H1 (cell line): Measurements from ENCODE around the gene PEPD. TPM values are rescaled to one million over a fixed set of nuclear protein-coding genes. Genes with fewer than 3 reads are reported as not detected.

ENCODE experiments used
- CTCF ChIA-PET: fragments of 300-600 bp; sonication (Branson Sonifier 250); formaldehyde crosslinking; loops from one replicate; lab custom pipeline; 2021; ENCODE audit not compliant: partially characterized antibody; lab: Charles Lee
- POLR2A ChIA-PET: fragments of 300-600 bp; sonication (Branson Sonifier 250); formaldehyde crosslinking; loops from one replicate; lab custom pipeline; 2021; ENCODE audit warnings: inconsistent platforms; ENCODE audit not compliant: partially characterized antibody; lab: Charles Lee
- DNase-seq, 2 experiments: peaks; one replicate each; pipeline versions ENCODE4 v3.0.0 to v3.0.0-alpha.2; 2010 to 2022; ENCODE audit warnings: low spot score in 2 of 2, low read depth in 1 of 2, mixed read lengths in 1 of 2
- FAIRE-seq: peaks from 2 replicates; lab custom pipeline; 2011; peaks lifted over from hg19 to GRCh38; lab: Jason Lieb, UNC
- H2AFZ ChIP-seq: 2 replicates; pipeline ENCODE4 v1.8.1; 2012; ENCODE audit warnings: low read length, inconsistent platforms
- H2AK5ac ChIP-seq: 2 replicates; pipeline ENCODE4 v1.6.1; 2013; ENCODE audit warnings: low read depth, low read length
- H2BK120ac ChIP-seq: replicated peaks from 2 replicates; pipeline ENCODE3; 2013; ENCODE audit warnings: low read depth, low read length, inconsistent platforms
- H2BK12ac ChIP-seq: 2 replicates; pipeline ENCODE4 v1.6.1; 2013; ENCODE audit warnings: low read depth, low read length
- H2BK15ac ChIP-seq: 2 replicates; pipeline ENCODE4 v1.6.1; 2013; ENCODE audit warnings: low read length
- H2BK20ac ChIP-seq: 2 replicates; pipeline ENCODE4 v1.6.1; 2013; ENCODE audit warnings: low read length
- H2BK5ac ChIP-seq: 2 replicates; pipeline ENCODE4 v1.6.1; 2013; ENCODE audit warnings: low read depth, low read length
- H3K14ac ChIP-seq: 2 replicates; pipeline ENCODE4 v1.6.1; 2013; ENCODE audit warnings: inconsistent platforms; ENCODE audit not compliant: insufficient read length
- H3K18ac ChIP-seq: 2 replicates; pipeline ENCODE4 v1.6.1; 2013; ENCODE audit warnings: low read length; ENCODE audit errors: extremely low read depth
- H3K23ac ChIP-seq: 2 replicates; pipeline ENCODE4 v1.6.1; 2013; ENCODE audit warnings: inconsistent platforms; ENCODE audit not compliant: insufficient read length
- H3K23me2 ChIP-seq: 2 replicates; pipeline ENCODE4 v1.6.1; 2013; ENCODE audit warnings: low read depth, low read length
- H3K27ac ChIP-seq: 2 replicates; pipeline ENCODE4 v1.6.1; 2011; ENCODE audit warnings: low read depth, low read length, inconsistent platforms
- H3K27me3 ChIP-seq, 4 experiments: replicated peaks in 1 of 4; 1 replicate in 1 of 4; 2 replicates in 3 of 4; pipeline versions ENCODE4 v1.6.1 to v1.8.1; 2011 to 2013; ENCODE audit warnings: low read length in 3 of 4, mild to moderate bottlenecking in 3 of 4, inconsistent platforms in 2 of 4, mixed read lengths in 2 of 4, moderate library complexity in 1 of 4; ENCODE audit not compliant: control insufficient read depth in 3 of 4, insufficient read depth in 3 of 4; ENCODE audit errors: extremely low read depth in 1 of 4
- H3K36me3 ChIP-seq, 4 experiments: 2 replicates each; pipeline versions ENCODE4 v1.6.1 to v1.8.1; 2011 to 2013; ENCODE audit warnings: mild to moderate bottlenecking in 4 of 4, low read length in 3 of 4, moderate library complexity in 2 of 4, control low read depth in 1 of 4, inconsistent platforms in 1 of 4; ENCODE audit not compliant: insufficient read depth in 4 of 4, control insufficient read depth in 2 of 4
- H3K4ac ChIP-seq: replicated peaks from 2 replicates; pipeline ENCODE3; 2013; ENCODE audit warnings: low read length, low read depth, mixed read lengths, inconsistent platforms; ENCODE audit not compliant: insufficient read length
- H3K4me1 ChIP-seq, 4 experiments: replicated peaks in 1 of 4; 1 replicate in 1 of 4; 2 replicates in 3 of 4; pipeline versions ENCODE4 v1.6.1 to v1.8.1; 2011 to 2013; ENCODE audit warnings: low read length in 3 of 4, inconsistent platforms in 2 of 4, mixed read lengths in 1 of 4; ENCODE audit not compliant: insufficient read depth in 4 of 4, control insufficient read depth in 3 of 4
- H3K4me2 ChIP-seq, 2 experiments: 2 replicates each; pipeline versions ENCODE4 v1.6.1 to v1.8.1; 2011 to 2013; ENCODE audit warnings: low read depth in 2 of 2, low read length in 2 of 2, control low read depth in 1 of 2, inconsistent platforms in 1 of 2, mild to moderate bottlenecking in 1 of 2; ENCODE audit not compliant: insufficient read depth in 1 of 2
- H3K4me3 ChIP-seq, 4 experiments: fragments of 200-600, 300-600 bp in 1 of 4; sonication (generic), shearing (Covaris generic), sonication (Bioruptor Twin) in 1 of 4; 2 replicates each; pipeline versions ENCODE4 v1.5.1 to v1.8.1; 2011 to 2016; ENCODE audit warnings: low read length in 4 of 4, low read depth in 3 of 4, control low read depth in 2 of 4, inconsistent platforms in 2 of 4, mild to moderate bottlenecking in 2 of 4, mixed read lengths in 1 of 4, moderate library complexity in 1 of 4; ENCODE audit not compliant: insufficient read depth in 2 of 4; ENCODE audit errors: extremely low read depth in 1 of 4
- H3K56ac ChIP-seq: replicated peaks from 2 replicates; pipeline ENCODE3; 2013; ENCODE audit warnings: low read depth, mild to moderate bottlenecking, mixed read lengths, low read length, inconsistent platforms; ENCODE audit not compliant: insufficient read length
- H3K79me1 ChIP-seq: 2 replicates; pipeline ENCODE4 v1.6.1; 2013; ENCODE audit warnings: low read depth, low read length, control low read depth
- H3K79me2 ChIP-seq, 2 experiments: 2 replicates each; pipeline versions ENCODE4 v1.6.1 to v1.8.1; 2012 to 2013; ENCODE audit warnings: low read length in 2 of 2, mild to moderate bottlenecking in 2 of 2, inconsistent platforms in 1 of 2; ENCODE audit not compliant: insufficient read depth in 2 of 2, control insufficient read depth in 1 of 2
- H3K9ac ChIP-seq, 4 experiments: replicated peaks in 1 of 4; 1 replicate in 1 of 4; 2 replicates in 3 of 4; pipeline versions ENCODE4 v1.6.1 to v1.8.1; 2011 to 2013; ENCODE audit warnings: low read depth in 3 of 4, low read length in 3 of 4, control low read depth in 2 of 4, mild to moderate bottlenecking in 2 of 4, moderate library complexity in 2 of 4, inconsistent platforms in 1 of 4; ENCODE audit errors: extremely low read depth in 1 of 4
- H3K9me3 ChIP-seq, 2 experiments: 2 replicates each; pipeline versions ENCODE4 v1.6.1 to v1.8.1; 2012 to 2013; ENCODE audit warnings: mild to moderate bottlenecking in 2 of 2, moderate library complexity in 2 of 2, control low read depth in 1 of 2, inconsistent platforms in 1 of 2, low read depth in 1 of 2, low read length in 1 of 2, mixed read lengths in 1 of 2; ENCODE audit not compliant: insufficient read depth in 2 of 2
- H4K20me1 ChIP-seq, 2 experiments: replicated peaks in 1 of 2; 2 replicates each; pipeline versions ENCODE3 to v1.8.1; 2011 to 2013; ENCODE audit warnings: inconsistent platforms in 2 of 2, low read length in 2 of 2, mild to moderate bottlenecking in 1 of 2; ENCODE audit not compliant: insufficient read depth in 2 of 2, control insufficient read depth in 1 of 2
- H4K5ac ChIP-seq: 2 replicates; pipeline ENCODE4 v1.6.1; 2013; ENCODE audit warnings: low read length, low read depth, mixed read lengths, inconsistent platforms; ENCODE audit not compliant: insufficient read length
- H4K8ac ChIP-seq: 2 replicates; pipeline ENCODE4 v1.8.0; 2013; ENCODE audit warnings: mild to moderate bottlenecking, moderate library complexity, low read length, inconsistent platforms; ENCODE audit not compliant: insufficient read depth; ENCODE audit errors: extremely low read depth
- H4K91ac ChIP-seq: replicated peaks from 2 replicates; pipeline ENCODE3; 2013; ENCODE audit warnings: low read length, mixed read lengths, inconsistent platforms; ENCODE audit not compliant: insufficient read length
- JUND ChIP-seq: IDR thresholded peaks from 2 replicates; pipeline ENCODE4 v1.6.1; 2011; ENCODE audit warnings: mild to moderate bottlenecking, improper control_type of control experiment, low read length
- SIN3A ChIP-seq, 2 experiments: IDR thresholded peaks in 1 of 2; conservative IDR thresholded peaks in 1 of 2; 2 replicates each; pipeline ENCODE4 v1.6.1; 2011 to 2012; ENCODE audit warnings: low read length in 2 of 2, improper control_type of control experiment in 1 of 2, low read depth in 1 of 2, mild to moderate bottlenecking in 1 of 2
- YY1 ChIP-seq: IDR thresholded peaks from 2 replicates; pipeline ENCODE4 v1.6.1; 2011; ENCODE audit warnings: low read depth, mild to moderate bottlenecking, low read length
- WGBS, 2 experiments: shearing (Covaris generic) in 1 of 2; methylation state at CpG; one replicate each; pipeline versions ENCODE4 v1.1.6 to v1.1.7; 2013 to 2015; ENCODE audit warnings: low lambda C conversion rate in 2 of 2, mixed read lengths in 2 of 2, inconsistent platforms in 1 of 2, low coverage in 1 of 2, missing lambda C conversion rate in 1 of 2; ENCODE audit not compliant: insufficient replicate concordance in 2 of 2, insufficient coverage in 1 of 2, insufficient read length in 1 of 2; ENCODE audit errors: extremely low coverage in 1 of 2, missing lambda C conversion rate in 1 of 2; 5-methylcytosine and 5-hydroxymethylcytosine counted together
- long read RNA-seq, 2 experiments: library from RNA in 1 of 2; library from capped mRNA in 1 of 2; stranded (forward); transcript quantifications; one replicate each; pipeline ENCODE4 v2.0.0, GENCODE V29; 2021; ENCODE audit warnings: inconsistent platforms in 1 of 2
- polyA minus RNA-seq, 3 experiments: library from RNA; depleted of rRNA, polyadenylated mRNA; stranded (reverse); fragments of >200 nt; gene quantifications; 1 replicate in 2 of 3; 2 replicates in 1 of 3; pipeline ENCODE4 v1.2.3, GENCODE V29; 2011
- polyA plus RNA-seq, 7 experiments: library from polyadenylated mRNA; depleted of rRNA in 3 of 7; stranded (reverse) in 5 of 7; unstranded in 2 of 7; fragments of >200 nt in 5 of 7; fragments of 200-250 nt in 2 of 7; gene quantifications; 1 replicate in 5 of 7; 2 replicates in 1 of 7; 4 replicates in 1 of 7; pipeline versions ENCODE4 v1.2.1 to v1.2.3, GENCODE V29; 2011 to 2013; ENCODE audit warnings: missing spikeins in 2 of 7, mixed read lengths in 2 of 7
- total RNA-seq: library from RNA; stranded (reverse); fragmentation: NEBNext Ultra II Directional; extraction: Animal tissue kit (Norgen Biotek cat#: 25700); gene quantifications from 2 replicates; pipeline ENCODE4 v1.2.1, GENCODE V29; 2021

Gene PEPD
- total RNA-seq, result 84.1 and 86.4 TPM in 2 replicates
- 178 and 195 TPM in 2 replicates for polyA plus RNA-seq (2011; rRNA removed)
- 144 TPM for polyA plus RNA-seq (2011; cell fraction: cytosol; rRNA removed)
- polyA plus RNA-seq (2011; cell fraction: nucleus; rRNA removed), result 128 TPM
- 82.7 to 110 TPM (median 107 TPM) in 4 replicates for polyA plus RNA-seq (2012, experiment 1 of 2)
- polyA plus RNA-seq (2012, experiment 2 of 2), result 153 TPM
- polyA plus RNA-seq (2013, experiment 1 of 2), result 63.2 TPM
- polyA plus RNA-seq (2013, experiment 2 of 2), result 57.0 TPM
- 84.8 and 107 TPM in 2 replicates for polyA minus RNA-seq (2011; rRNA and poly(A)+ RNA removed)
- 51.7 TPM for polyA minus RNA-seq (2011; cell fraction: cytosol; rRNA and poly(A)+ RNA removed)
- 37.1 TPM for polyA minus RNA-seq (2011; cell fraction: nucleus; rRNA and poly(A)+ RNA removed)
- long read RNA-seq, experiment 1, transcript PEPD-211 (2 exons, 1,763 nt), result minor isoform, 8 of 94 reads
- long read RNA-seq, experiment 1, transcript PEPD-201 (15 exons, 1,910 nt), result major isoform, 29 of 94 reads
- long read RNA-seq, experiment 1, partial matches to known transcripts, result 45 of 94 reads
- long read RNA-seq, experiment 1, other reads (novel, unspliced or antisense), result 10 of 94 reads
- long read RNA-seq, experiment 2, transcript PEPD-201 (15 exons, 1,910 nt), result major isoform, 66 of 84 reads
- long read RNA-seq, experiment 2, partial matches to known transcripts, result 9 of 84 reads
- long read RNA-seq, experiment 2, other reads (novel, unspliced or antisense), result 9 of 84 reads

DNA sequence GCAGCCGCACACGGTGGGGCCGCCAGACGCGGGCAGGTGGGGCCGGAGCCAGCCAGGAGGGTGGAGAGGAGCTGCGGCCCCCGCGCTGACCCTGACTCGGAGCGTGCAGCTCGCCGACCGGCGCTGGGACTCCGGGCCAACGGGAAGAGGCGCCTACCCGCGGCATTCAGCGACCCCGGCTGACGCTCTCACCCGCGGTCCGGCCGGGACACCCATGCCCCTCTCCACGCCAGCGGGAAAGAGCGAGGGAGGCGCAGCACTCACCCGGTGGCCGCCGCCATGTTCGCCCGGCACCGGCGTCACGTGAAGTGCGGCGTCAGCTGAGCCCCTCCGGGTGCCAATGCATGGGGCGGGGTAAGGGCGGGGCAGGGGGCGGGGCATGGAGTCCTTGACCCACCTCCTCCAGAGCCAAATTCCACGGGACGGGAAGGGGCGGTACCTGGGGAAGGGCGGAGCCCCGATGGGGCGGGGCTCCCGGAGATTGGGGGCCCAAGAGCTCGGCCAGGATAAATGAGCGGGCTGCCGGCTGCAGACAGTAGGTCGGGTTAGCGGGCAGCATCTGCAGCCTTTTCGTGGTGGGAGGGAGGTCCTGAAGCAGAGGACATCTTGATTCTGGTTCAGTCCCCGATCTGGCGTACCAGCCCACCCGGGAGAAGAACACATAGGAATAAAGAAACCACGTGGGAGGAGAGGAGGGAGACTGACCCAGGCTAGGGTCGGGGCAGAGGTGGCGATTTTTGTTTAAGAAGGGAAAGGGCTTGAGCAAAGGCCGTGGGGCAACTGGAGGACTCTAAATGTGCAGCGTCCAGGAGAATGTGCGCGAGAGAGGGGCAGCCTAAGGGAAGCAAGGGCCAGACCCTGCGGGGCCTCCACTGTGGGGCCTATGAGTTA, at the start of gene PEPD:
PEPD (minus strand) TSS at position 312 of the 891 bp plus-strand sequence; CDS start at position 281, 31 bp downstream.
- POLR2A ChIA-PET, result interaction anchor here (0.8 to 3.2 kb wide), 14 partner anchors 9 to 114 kb away, joined by 3 to 26 read pairs (median 4); partner anchors contain the start of gene CHST8
- TF ChIP-seq SIN3A (conservative IDR thresholded peaks at IDR 0.05 in 1 of 2, IDR thresholded peaks at IDR 0.05 in 1 of 2; ENCODE audit: low read depth in 1 of 2, low read length in 2 of 2), result peak; percentile 82 to 84; a peak in 1 of 4 replicates
- TF ChIP-seq YY1, result peak; percentile 96
- no peak for TF ChIP-seq JUND

More for the DNA sequence above, at the start of gene PEPD:
- CTCF ChIA-PET, result interaction anchor here (1.2 to 2.2 kb wide), 3 partner anchors 10 to 21 kb away, joined by 4 to 9 read pairs (median 5); no protein-coding TSS in a partner anchor
- Histone ChIP-seq H4K8ac (peak within 1 kb of the TSS; percentile 98), H2BK120ac (no peak within 1 kb of the TSS), H3K9me3 (no peaks in the 10 kb centered on the region), H3K27ac (peak within 1 kb of the TSS; percentile 71; the same call in 1 of the 2 replicates), H3K79me2 (peaks cover 5 to 42% of the 10 kb centered on the region in 2 experiments), H3K56ac (peak within 1 kb of the TSS; percentile 42), H2BK12ac (peak within 1 kb of the TSS; percentile 27; the same call in 1 of the 2 replicates), H2BK15ac (no peak within 1 kb of the TSS; the same call in 1 of the 2 replicates), H4K91ac (no peak within 1 kb of the TSS), H3K23me2 (peaks cover 10% of the 10 kb centered on the region; the same call in 1 of the 2 replicates), H3K4me2 (peak within 1 kb of the TSS; percentile 81 to 85), H3K18ac (peak within 1 kb of the TSS; percentile 64; the same call in 1 of the 2 replicates), H2BK20ac (no peak within 1 kb of the TSS), H3K4me3 (peak within 1 kb of the TSS; percentile 81 to 94 (median 92)), H2AK5ac (no peak within 1 kb of the TSS), H3K79me1 (peaks cover 20% of the 10 kb centered on the region), H3K4ac (no peak within 1 kb of the TSS), H3K27me3 (no peaks in the 10 kb centered on the region), H3K23ac (no peak within 1 kb of the TSS), H4K5ac (no peak within 1 kb of the TSS), H3K4me1 (peaks cover 0 to 19% (median 5%) of the 10 kb centered on the region in 4 experiments; a peak in 5 of 7 replicates), H3K14ac (no peak within 1 kb of the TSS), H3K9ac (peak within 1 kb of the TSS in 3 of 4 experiments; percentile 70 to 87 (median 79); a peak in 6 of 7 replicates), H4K20me1 (peaks cover 0 to 7% of the 10 kb centered on the region in 2 experiments), H2AFZ (peak within 1 kb of the TSS; percentile 63), H2BK5ac (no peak within 1 kb of the TSS; the same call in 1 of the 2 replicates), H3K36me3 (no peaks in the 10 kb centered on the region)
- peak; percentile 85 to 95 for DNase-seq
- FAIRE-seq, result peak; percentile 66
- WGBS, 2 experiments, result 9% methylated on average over 40 of the region's 69 CpGs; no CpG with 5 or more reads in 1 of the 2 experiments
